Fibroblast of lung (primary cell): ENCODE data around the gene PRSS22. TPM values are rescaled to one million over a fixed set of nuclear protein-coding genes. Genes with fewer than 3 reads are reported as not detected.

Experiments used
- DNase-seq, 2 donors: peaks; one replicate each; pipeline versions ENCODE4 v3.0.0 to v3.0.0-alpha.2; 2010; ENCODE audit warnings: low read depth in 2 of 2
- H2AFZ ChIP-seq: 2 replicates; pipeline ENCODE4 v1.5.1; 2012; ENCODE audit warnings: low read length, control low read depth, inconsistent platforms
- H3K27ac ChIP-seq: 2 replicates; pipeline ENCODE4 v1.5.1; 2011; ENCODE audit warnings: low read length, control low read depth; ENCODE audit not compliant: insufficient read depth
- H3K27me3 ChIP-seq: 2 replicates; pipeline ENCODE4 v1.5.1; 2011; ENCODE audit warnings: mild to moderate bottlenecking, low read length; ENCODE audit not compliant: control insufficient read depth, insufficient read depth
- H3K36me3 ChIP-seq: 2 replicates; pipeline ENCODE4 v1.5.1; 2011; ENCODE audit warnings: low read length; ENCODE audit not compliant: control insufficient read depth, insufficient read depth
- H3K4me1 ChIP-seq: 2 replicates; pipeline ENCODE4 v1.5.1; 2011; ENCODE audit warnings: low read length; ENCODE audit not compliant: control insufficient read depth, insufficient read depth; ENCODE audit errors: extremely low read depth
- H3K4me2 ChIP-seq: 2 replicates; pipeline ENCODE4 v1.5.1; 2011; ENCODE audit warnings: low read length, control low read depth; ENCODE audit not compliant: insufficient read depth; ENCODE audit errors: extremely low read depth
- H3K4me3 ChIP-seq, 4 experiments: fragments of 200-600 bp in 1 of 4; sonication (generic) in 1 of 4; replicated peaks in 1 of 4; 2 replicates each; pipeline ENCODE4 v1.5.1; 2011 to 2016; ENCODE audit warnings: low read length in 4 of 4, low read depth in 3 of 4, mild to moderate bottlenecking in 3 of 4, control low read depth in 2 of 4, inconsistent platforms in 1 of 4, mixed read lengths in 1 of 4; ENCODE audit not compliant: insufficient read depth in 1 of 4; ENCODE audit errors: control extremely low read depth in 1 of 4
- H3K79me2 ChIP-seq: 2 replicates; pipeline ENCODE4 v1.5.1; 2012; ENCODE audit warnings: mild to moderate bottlenecking, low read length, inconsistent platforms; ENCODE audit not compliant: control insufficient read depth, insufficient read depth
- H3K9ac ChIP-seq: 2 replicates; pipeline ENCODE4 v1.5.1; 2011; ENCODE audit warnings: mild to moderate bottlenecking, low read length, control low read depth; ENCODE audit not compliant: insufficient read depth
- H3K9me3 ChIP-seq: 2 replicates; pipeline ENCODE4 v1.5.1; 2012; ENCODE audit warnings: low read depth, low read length; ENCODE audit not compliant: control insufficient read depth, insufficient read depth
- H4K20me1 ChIP-seq: 2 replicates; pipeline ENCODE4 v1.5.1; 2011; ENCODE audit warnings: low read length; ENCODE audit not compliant: control insufficient read depth, insufficient read depth; ENCODE audit errors: extremely low read depth
- CTCF ChIP-seq, 2 donors: IDR thresholded peaks in 1 of 2; conservative IDR thresholded peaks in 1 of 2; 1 replicate in 1 of 2; 2 replicates in 1 of 2; pipeline ENCODE4 v1.5.1; 2011 to 2012; ENCODE audit warnings: low read length in 2 of 2, control low read depth in 1 of 2, inconsistent platforms in 1 of 2, low read depth in 1 of 2, mild to moderate bottlenecking in 1 of 2
- EZH2 ChIP-seq: IDR thresholded peaks from 2 replicates; pipeline ENCODE4 v1.5.1; 2012; ENCODE audit warnings: low read length, control low read depth, mild to moderate bottlenecking; ENCODE audit errors: missing control alignments
- polyA plus RNA-seq, 2 donors: library from polyadenylated mRNA; depleted of rRNA in 1 of 2; stranded (reverse) in 1 of 2; unstranded in 1 of 2; fragments of >200 nt; gene quantifications; 2 replicates each; pipeline ENCODE4 v1.2.1, GENCODE V29; 2011 to 2012; ENCODE audit warnings: missing spikeins in 1 of 2
- total RNA-seq: library from RNA; depleted of rRNA; stranded (reverse); fragments of >200 nt; gene quantifications from 2 replicates; pipeline ENCODE4 v1.2.1, GENCODE V29; 2014

Gene PRSS22
- total and polyA plus RNA-seq, 2 donors (not counting 1 experiment from before 2014, with no cell fraction given), result 0.17 TPM; not detected in 1

- Histone ChIP-seq H3K79me2 (no peaks in the 10 kb centered on the region), H2AFZ (no peak overlapping the region), H3K36me3 (no peaks in the 10 kb centered on the region), H3K9me3 (no peaks in the 10 kb centered on the region), H3K4me1 (peaks cover 6% of the 10 kb centered on the region), H3K4me2 (no peak overlapping the region), H3K4me3 (no peak overlapping the region), H4K20me1 (no peaks in the 10 kb centered on the region), H3K27ac (no peak overlapping the region), H3K27me3 (no peaks in the 10 kb centered on the region), H3K9ac (no peak overlapping the region)
- DNase-seq, result no peak
- TF ChIP-seq CTCF (conservative IDR thresholded peaks at IDR 0.05 in 1 of 2, IDR thresholded peaks at IDR 0.05 in 1 of 2; ENCODE audit: low read depth in 1 of 2, low read length in 2 of 2), result no peak
- no peak for TF ChIP-seq EZH2
Observed at GRCh38 chr16:2902337-2903130, 44.6 kb upstream of the PRSS22 start.

GRCh38 chr16:2900526-2901075 lies 42.6 kb upstream of the PRSS22 start:
- DNase-seq, result no peak
- Histone ChIP-seq H3K4me2 (no peak overlapping the region), H4K20me1 (no peaks in the 10 kb centered on the region), H3K27ac (no peak overlapping the region), H3K4me3 (no peak overlapping the region), H3K4me1 (peaks cover 3% of the 10 kb centered on the region), H2AFZ (no peak overlapping the region), H3K9ac (no peak overlapping the region), H3K27me3 (no peaks in the 10 kb centered on the region), H3K36me3 (peaks cover 9% of the 10 kb centered on the region), H3K79me2 (no peaks in the 10 kb centered on the region), H3K9me3 (no peaks in the 10 kb centered on the region)
- TF ChIP-seq EZH2, result no peak

- no peak overlapping the region for H3K27ac ChIP-seq
- H3K79me2 ChIP-seq, result no peaks in the 10 kb centered on the region
- no peaks in the 10 kb centered on the region for H4K20me1 ChIP-seq
- no peaks in the 10 kb centered on the region for H3K9me3 ChIP-seq
- H2AFZ ChIP-seq, result no peak overlapping the region
- H3K4me2 ChIP-seq, result no peak overlapping the region
- H3K4me3 ChIP-seq, result no peak overlapping the region
- DNase-seq, result no peak
- H3K9ac ChIP-seq, result no peak overlapping the region
- H3K36me3 ChIP-seq, result peaks cover 10% of the 10 kb centered on the region
- peaks cover 3% of the 10 kb centered on the region for H3K4me1 ChIP-seq
- no peak for TF ChIP-seq CTCF (conservative IDR thresholded peaks at IDR 0.05 in 1 of 2, IDR thresholded peaks at IDR 0.05 in 1 of 2; ENCODE audit: low read depth in 1 of 2, low read length in 2 of 2)
- TF ChIP-seq EZH2, result no peak
- no peaks in the 10 kb centered on the region for H3K27me3 ChIP-seq
Observed at GRCh38 chr16:2899564-2900072, 41.6 kb upstream of the PRSS22 start.
